ENCODE measurements around the gene MRFAP1L1. TPM values are rescaled to one million over a fixed set of nuclear protein-coding genes. Genes with fewer than 3 reads are reported as not detected.
A peak's percentile ranks its signal among the peaks of the same experiment; 100 is the strongest.

MRFAP1L1 gene
- total and polyA plus RNA-seq, 7 donors = 30.0 to 79.0 (median 39.1) TPM

- 71 to 83% (median 83%) methylated on average over 18 of the region's 18 CpGs for WGBS, 3 donors
- ATAC-seq = no peak
- Histone ChIP-seq H3K9me3 (no peaks in the 10 kb centered on the region), H3K27ac (no peak overlapping the region), H3K27me3 (ENCODE audit: insufficient read depth in 3 of 3, low read length in 2 of 3) (no peaks in the 10 kb centered on the region), H3K4me3 (no peak overlapping the region), H3K36me3 (ENCODE audit: insufficient read depth in 1 of 2, low read depth in 1 of 2) (no peaks in the 10 kb centered on the region), H3K4me1 (peaks cover 8% of the 10 kb centered on the region)
- intact Hi-C loops (cut with DNase I) = no loop called here
- no peak for TF ChIP-seq CTCF (IDR thresholded peaks at IDR 0.05)
- DNase-seq = no peak
These were observed 42.2 kb upstream of the MRFAP1L1 start for GRCh38 chr4:6751611-6752485.

GRCh38 chr4:6750286-6751221 is 40.9 kb upstream of the MRFAP1L1 start:
- Histone ChIP-seq H3K9me3 (no peaks in the 10 kb centered on the region), H3K27me3 (ENCODE audit: insufficient read depth in 3 of 3, low read length in 2 of 3) (no peaks in the 10 kb centered on the region), H3K4me3 (no peak overlapping the region), H3K27ac (no peak overlapping the region), H3K36me3 (ENCODE audit: insufficient read depth in 1 of 2, low read depth in 1 of 2) (no peaks in the 10 kb centered on the region), H3K4me1 (peaks cover 8% of the 10 kb centered on the region)
- ATAC-seq (no peak), DNase-seq (no peak)
- intact Hi-C loops (cut with DNase I) = no loop called here
- no peak for TF ChIP-seq CTCF (IDR thresholded peaks at IDR 0.05)
- WGBS, 3 donors = 86 to 87% (median 87%) methylated on average over 23 of the region's 23 CpGs

GRCh38 chr4:6749340-6750171 is 39.9 kb upstream of the MRFAP1L1 start:
- no peak for TF ChIP-seq CTCF (IDR thresholded peaks at IDR 0.05)
- Histone ChIP-seq H3K9me3 (no peaks in the 10 kb centered on the region), H3K4me1 (peaks cover 8% of the 10 kb centered on the region), H3K4me3 (no peak overlapping the region), H3K36me3 (ENCODE audit: insufficient read depth in 1 of 2, low read depth in 1 of 2) (no peaks in the 10 kb centered on the region), H3K27me3 (ENCODE audit: insufficient read depth in 3 of 3, low read length in 2 of 3) (no peaks in the 10 kb centered on the region), H3K27ac (peak overlapping the region; percentile 46)
- ATAC-seq = peak; percentile 84 to 92 (median 88)
- intact Hi-C loops (cut with DNase I) = no loop called here
- WGBS, 3 donors = 27 to 32% (median 32%) methylated on average over 22 to 25 of the region's 25 CpGs
- DNase-seq = peak; percentile 82 to 83

- 87 to 94% (median 90%) methylated on average over 9 of the region's 9 CpGs for WGBS, 3 donors
- DNase-seq (no peak), ATAC-seq (no peak)
- H3K4me3 ChIP-seq = no peak overlapping the region
- H3K4me1 ChIP-seq = peaks cover 8% of the 10 kb centered on the region
- no peak for TF ChIP-seq CTCF (IDR thresholded peaks at IDR 0.05)
- H3K27ac ChIP-seq = no peak overlapping the region
- intact Hi-C loops (cut with DNase I) = no loop called here
- no peaks in the 10 kb centered on the region for H3K36me3 ChIP-seq (ENCODE audit: insufficient read depth in 1 of 2, low read depth in 1 of 2)
- no peaks in the 10 kb centered on the region for H3K27me3 ChIP-seq (ENCODE audit: insufficient read depth in 3 of 3, low read length in 2 of 3)
- H3K9me3 ChIP-seq = no peaks in the 10 kb centered on the region
These were observed 38.6 kb upstream of the MRFAP1L1 start for GRCh38 chr4:6748286-6748685.

Data from psoas muscle (tissue), 8 donors.